NCI-H146 (cell line): ENCODE measurements around the gene PRRC2C.
A peak's percentile ranks its signal among the peaks of the same experiment; 100 is the strongest.
"Not testable (repeated sequence)": the region's sequence is repeated elsewhere in the genome, so short reads cannot be mapped to it uniquely, and the experiment has no call there.

Experiments
- DNase-seq: peaks from one replicate; lab custom pipeline; 2025; lab: John Stamatoyannopoulos, UW

PRRC2C gene

GRCh38 chr1:171485375-171486047 is at the start of gene PRRC2C:
Gene PRRC2C (plus strand): TSS chr1:171485530. CDS start chr1:171512089, 26,559 bp downstream.
- peak; percentile 97 for DNase-seq

- no peak for DNase-seq
Observed at GRCh38 chr1:171438441-171438840, 46.9 kb upstream of the PRRC2C start.

- DNase-seq = not testable (repeated sequence)
Observed at GRCh38 chr1:171440201-171440600, 45.1 kb upstream of the PRRC2C start.

- DNase-seq = not testable (repeated sequence)
Observed at GRCh38 chr1:171441278-171441895, 43.9 kb upstream of the PRRC2C start.

- no peak for DNase-seq
Observed at GRCh38 chr1:171446386-171446785, 38.9 kb upstream of the PRRC2C start.

GRCh38 chr1:171455967-171456366 is 29.4 kb upstream of the PRRC2C start:
- no peak for DNase-seq

GRCh38 chr1:171457412-171457811 is 27.9 kb upstream of the PRRC2C start:
- DNase-seq = no peak

GRCh38 chr1:171460018-171460620 is 25.2 kb upstream of the PRRC2C start:
- no peak for DNase-seq

GRCh38 chr1:171467626-171468025 is 17.7 kb upstream of the PRRC2C start:
- no peak for DNase-seq

GRCh38 chr1:171468120-171468750 is 17.1 kb upstream of the PRRC2C start:
- DNase-seq = no peak

GRCh38 chr1:171470726-171471125 is 14.6 kb upstream of the PRRC2C start:
- no peak for DNase-seq

GRCh38 chr1:171472183-171472647 is 13.1 kb upstream of the PRRC2C start:
- no peak for DNase-seq

GRCh38 chr1:171476829-171477228 is 8.5 kb upstream of the PRRC2C start:
- DNase-seq = no peak

- DNase-seq = no peak
Observed at GRCh38 chr1:171477804-171478203, 7.5 kb upstream of the PRRC2C start.

- peak; percentile 3 for DNase-seq
Observed at GRCh38 chr1:171480035-171480434, 5.3 kb upstream of the PRRC2C start.

- DNase-seq = peak; percentile 37
Observed at GRCh38 chr1:171484760-171485374, 463 bp upstream of the PRRC2C start.

GRCh38 chr1:171486048-171486519 is 754 bp downstream of the PRRC2C start:
- peak; percentile 67 for DNase-seq

- no peak for DNase-seq
Observed at GRCh38 chr1:171487038-171487437, 1.7 kb downstream of the PRRC2C start.

GRCh38 chr1:171488190-171488929 is 3.0 kb downstream of the PRRC2C start:
- DNase-seq = no peak

- DNase-seq = no peak
Observed at GRCh38 chr1:171494076-171494475, 8.7 kb downstream of the PRRC2C start.

- DNase-seq = no peak
Observed at GRCh38 chr1:171495444-171495843, 10.1 kb downstream of the PRRC2C start.
